HUES64 (cell line): ENCODE results near the gene ORC3.
"Not testable (repeated sequence)": the region's sequence is repeated elsewhere in the genome, so short reads cannot be mapped to it uniquely, and the experiment has no call there.

Experiments used
- H3K27ac ChIP-seq: 2 replicates; pipeline ENCODE4 v1.7.0; 2013; ENCODE audit warnings: low read depth, low read length, inconsistent platforms
- H3K27me3 ChIP-seq: 2 replicates; pipeline ENCODE4 v1.6.1; 2013; ENCODE audit warnings: mild to moderate bottlenecking, low read length; ENCODE audit not compliant: insufficient read depth
- H3K36me3 ChIP-seq: 2 replicates; pipeline ENCODE4 v1.6.1; 2013; ENCODE audit warnings: mild to moderate bottlenecking, low read length; ENCODE audit not compliant: insufficient read depth
- H3K4me1 ChIP-seq: 2 replicates; pipeline ENCODE4 v1.6.1; 2013; ENCODE audit warnings: mild to moderate bottlenecking, low read length, moderate library complexity; ENCODE audit not compliant: insufficient read depth
- H3K4me3 ChIP-seq: 2 replicates; pipeline ENCODE4 v1.5.1; 2013; ENCODE audit warnings: mild to moderate bottlenecking, low read length, moderate library complexity
- H3K9ac ChIP-seq: 2 replicates; pipeline ENCODE4 v1.6.1; 2013; ENCODE audit warnings: mild to moderate bottlenecking, low read depth, low read length
- H3K9me3 ChIP-seq: 2 replicates; pipeline ENCODE4 v1.6.1; 2013; ENCODE audit warnings: low read depth, low read length; ENCODE audit not compliant: insufficient read depth
- WGBS: fragments of 150-250, 120-280 bp; methylation state at CpG from one replicate; pipeline ENCODE4 v1.1.7; 2013; ENCODE audit warnings: missing lambda C conversion rate; 5-methylcytosine and 5-hydroxymethylcytosine counted together

ORC3 gene

DNA sequence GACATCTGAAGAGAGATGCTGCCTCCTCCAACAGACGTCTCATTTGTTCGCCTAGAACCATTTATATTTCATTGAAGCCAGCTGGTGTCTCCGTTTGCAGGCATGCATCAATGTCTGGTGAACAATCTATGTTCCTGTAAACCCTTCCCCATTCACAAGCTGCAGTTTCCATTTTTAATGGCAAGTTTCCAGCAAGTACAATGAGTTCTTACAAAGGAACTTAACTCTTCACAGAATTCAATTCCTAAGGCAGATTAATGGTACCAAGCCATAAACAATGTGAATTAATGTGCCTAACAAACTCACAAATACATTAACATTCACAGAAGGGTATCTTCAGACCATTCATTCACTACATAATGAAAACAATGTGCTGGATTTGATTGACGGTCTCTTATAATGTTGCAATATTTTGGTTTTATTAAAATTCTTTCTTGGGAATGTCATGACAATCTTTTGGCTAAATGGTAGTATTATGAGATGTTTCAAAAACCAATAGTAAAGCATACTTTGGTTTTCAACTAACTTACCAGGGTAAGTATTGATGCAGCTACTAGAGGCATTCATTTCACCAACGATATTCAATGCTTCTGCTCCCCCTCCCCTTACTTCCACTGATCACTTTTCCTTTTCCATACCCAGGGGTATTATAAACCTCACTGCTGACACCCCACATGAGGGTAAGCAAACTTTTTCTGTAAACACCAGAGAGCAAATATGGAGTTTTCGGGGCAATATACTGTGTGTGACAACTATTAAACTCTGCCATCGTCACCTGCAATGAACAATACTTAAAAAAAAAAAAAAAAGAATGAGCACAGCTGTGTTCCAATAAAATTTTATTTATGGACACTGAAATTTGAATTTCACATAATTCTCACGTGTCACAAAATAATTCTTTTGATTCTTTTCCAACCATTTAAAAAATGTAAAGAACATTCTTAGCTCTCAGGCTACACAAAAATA, 107.9 kb downstream of the ORC3 start:
- peak overlapping the region; percentile 94 for H3K4me3 ChIP-seq
- WGBS, result 69% methylated on average over 7 of the region's 8 CpGs
- peaks cover 6% of the 10 kb centered on the region for H3K36me3 ChIP-seq
- no peaks in the 10 kb centered on the region for H3K27me3 ChIP-seq
- peaks cover 37% of the 10 kb centered on the region for H3K4me1 ChIP-seq
- peak overlapping the region; percentile 93; the same call in 1 of the 2 replicates for H3K9ac ChIP-seq
- no peaks in the 10 kb centered on the region for H3K9me3 ChIP-seq
- H3K27ac ChIP-seq, result peak overlapping the region; percentile 79; the same call in 1 of the 2 replicates

DNA sequence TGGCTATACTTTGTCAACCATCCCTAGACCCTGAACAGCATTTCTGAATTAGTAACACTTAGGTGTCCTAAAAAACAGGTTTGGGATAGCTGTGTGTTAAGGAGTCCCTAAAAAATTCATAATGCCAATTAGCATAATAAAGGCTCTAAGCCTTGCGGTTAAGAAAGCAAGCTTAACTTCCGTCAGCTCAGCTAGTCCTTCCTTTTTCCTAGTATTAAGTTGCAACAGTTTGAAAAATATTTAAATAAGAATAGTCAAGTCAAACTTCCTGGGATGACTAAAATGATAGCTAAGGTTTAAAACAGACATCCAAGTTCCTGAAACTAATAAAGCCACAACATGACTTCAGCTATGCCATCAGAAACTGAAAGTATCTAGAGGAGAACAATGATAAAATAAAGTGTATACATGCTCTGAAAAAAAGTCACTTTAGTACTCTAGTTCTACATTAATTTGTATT, 108.6 kb downstream of the ORC3 start:
- no peaks in the 10 kb centered on the region for H3K9me3 ChIP-seq
- H3K4me1 ChIP-seq, result peaks cover 37% of the 10 kb centered on the region
- H3K36me3 ChIP-seq, result peaks cover 6% of the 10 kb centered on the region
- H3K9ac ChIP-seq, result peak overlapping the region; percentile 93
- 0% methylated on average over 2 of the region's 2 CpGs for WGBS
- no peaks in the 10 kb centered on the region for H3K27me3 ChIP-seq
- H3K27ac ChIP-seq, result peak overlapping the region; percentile 79; the same call in 1 of the 2 replicates
- peak overlapping the region; percentile 94 for H3K4me3 ChIP-seq

DNA sequence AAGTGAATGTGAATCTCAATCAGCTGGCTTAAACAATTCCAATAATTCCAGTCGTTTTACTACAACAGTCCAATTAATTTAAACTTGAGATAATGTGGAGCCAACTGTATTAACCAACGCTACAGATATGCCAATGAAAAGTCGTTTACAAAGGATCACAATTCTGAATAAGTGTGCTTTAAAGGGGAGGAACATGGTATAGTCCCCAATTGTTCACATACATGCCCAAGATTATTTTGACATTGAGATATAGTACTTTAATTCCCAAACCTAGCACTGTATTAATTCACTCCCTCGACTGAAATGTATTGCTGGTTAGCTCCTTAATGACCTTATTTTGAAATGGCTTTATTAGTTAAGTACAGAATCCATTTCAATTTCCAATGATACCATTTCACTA, 109.6 kb downstream of the ORC3 start:
- H3K9me3 ChIP-seq, result no peaks in the 10 kb centered on the region
- peaks cover 34% of the 10 kb centered on the region for H3K4me1 ChIP-seq
- H3K36me3 ChIP-seq, result peaks cover 6% of the 10 kb centered on the region
- WGBS, result 7% methylated on average over 4 of the region's 4 CpGs
- peak overlapping the region; percentile 79; the same call in 1 of the 2 replicates for H3K27ac ChIP-seq
- H3K9ac ChIP-seq, result peak overlapping the region; percentile 93
- peak overlapping the region; percentile 94 for H3K4me3 ChIP-seq
- no peaks in the 10 kb centered on the region for H3K27me3 ChIP-seq

DNA sequence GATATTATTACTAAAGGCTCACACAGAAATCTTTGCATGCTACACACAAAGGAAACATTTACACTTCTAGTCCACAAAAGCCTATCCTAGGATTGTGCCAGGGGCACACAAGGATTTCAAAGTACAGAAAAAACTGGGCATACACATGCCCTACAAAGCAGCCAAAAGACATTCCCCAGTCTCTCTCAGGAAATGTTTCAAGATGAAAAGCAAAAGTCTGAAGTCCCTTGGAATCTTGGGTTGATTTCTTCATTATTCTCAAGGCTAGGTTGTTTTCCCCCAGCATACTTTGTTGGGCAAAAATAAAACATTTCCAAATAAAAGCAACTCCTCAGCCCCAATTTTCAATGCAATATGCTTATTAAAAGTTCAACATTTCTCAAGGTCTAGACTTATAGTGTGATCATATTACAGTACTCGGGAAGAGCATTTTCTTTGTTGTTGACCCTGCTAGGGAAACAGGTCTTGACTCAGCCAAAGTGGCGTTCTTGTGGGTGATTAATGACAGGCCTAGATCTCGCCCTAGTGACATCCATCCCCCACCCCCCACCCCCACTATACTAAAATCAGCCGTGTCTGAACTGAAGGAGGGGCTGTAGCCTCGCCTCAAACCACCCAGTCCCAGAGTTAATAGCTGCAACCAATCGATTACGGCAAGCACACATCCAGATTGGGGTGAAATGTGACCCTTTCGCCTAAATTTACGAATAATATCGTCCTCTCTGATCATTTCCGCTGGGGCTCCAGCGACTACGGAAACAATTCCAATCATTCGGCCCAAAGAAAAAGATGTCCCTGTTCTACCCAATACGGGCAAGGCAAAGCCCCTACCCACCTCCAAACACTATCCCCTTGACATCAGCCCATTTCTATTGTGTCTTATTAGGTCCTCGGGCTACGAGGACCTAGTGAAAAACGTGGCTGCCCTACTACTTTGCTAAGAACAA, 110.7 kb downstream of the ORC3 start:
- Histone ChIP-seq H3K9ac (peak overlapping the region; percentile 93), H3K4me1 (peaks cover 23% of the 10 kb centered on the region), H3K4me3 (peak overlapping the region; percentile 94), H3K27ac (peak overlapping the region; percentile 98), H3K9me3 (no peaks in the 10 kb centered on the region), H3K36me3 (peaks cover 6% of the 10 kb centered on the region), H3K27me3 (no peaks in the 10 kb centered on the region)
- WGBS, result under 1% methylated on average over 18 of the region's 18 CpGs

DNA sequence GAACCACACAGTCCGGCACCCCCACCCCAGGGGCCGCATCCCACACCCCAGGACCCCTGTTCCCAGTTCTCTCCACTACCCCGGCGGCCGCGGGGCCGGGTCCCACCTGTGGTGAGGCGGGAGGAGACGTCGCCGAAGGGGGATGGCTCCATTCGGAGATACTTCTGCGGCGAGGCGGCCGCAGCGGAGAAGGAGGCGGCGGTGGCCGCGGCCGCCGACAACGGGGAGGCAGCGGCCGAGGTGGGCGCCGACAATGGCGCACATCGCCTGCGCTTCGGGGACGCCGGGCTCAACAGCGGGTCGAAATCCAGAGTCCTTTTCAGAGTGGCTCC, 111.4 kb downstream of the ORC3 start:
- H3K36me3 ChIP-seq, result peaks cover 6% of the 10 kb centered on the region
- H3K4me3 ChIP-seq, result peak overlapping the region; percentile 94
- no peaks in the 10 kb centered on the region for H3K27me3 ChIP-seq
- H3K4me1 ChIP-seq, result peaks cover 22% of the 10 kb centered on the region
- WGBS, result under 1% methylated on average over 36 of the region's 36 CpGs
- H3K27ac ChIP-seq, result peak overlapping the region; percentile 98
- peak overlapping the region; percentile 93 for H3K9ac ChIP-seq
- H3K9me3 ChIP-seq, result no peaks in the 10 kb centered on the region

DNA sequence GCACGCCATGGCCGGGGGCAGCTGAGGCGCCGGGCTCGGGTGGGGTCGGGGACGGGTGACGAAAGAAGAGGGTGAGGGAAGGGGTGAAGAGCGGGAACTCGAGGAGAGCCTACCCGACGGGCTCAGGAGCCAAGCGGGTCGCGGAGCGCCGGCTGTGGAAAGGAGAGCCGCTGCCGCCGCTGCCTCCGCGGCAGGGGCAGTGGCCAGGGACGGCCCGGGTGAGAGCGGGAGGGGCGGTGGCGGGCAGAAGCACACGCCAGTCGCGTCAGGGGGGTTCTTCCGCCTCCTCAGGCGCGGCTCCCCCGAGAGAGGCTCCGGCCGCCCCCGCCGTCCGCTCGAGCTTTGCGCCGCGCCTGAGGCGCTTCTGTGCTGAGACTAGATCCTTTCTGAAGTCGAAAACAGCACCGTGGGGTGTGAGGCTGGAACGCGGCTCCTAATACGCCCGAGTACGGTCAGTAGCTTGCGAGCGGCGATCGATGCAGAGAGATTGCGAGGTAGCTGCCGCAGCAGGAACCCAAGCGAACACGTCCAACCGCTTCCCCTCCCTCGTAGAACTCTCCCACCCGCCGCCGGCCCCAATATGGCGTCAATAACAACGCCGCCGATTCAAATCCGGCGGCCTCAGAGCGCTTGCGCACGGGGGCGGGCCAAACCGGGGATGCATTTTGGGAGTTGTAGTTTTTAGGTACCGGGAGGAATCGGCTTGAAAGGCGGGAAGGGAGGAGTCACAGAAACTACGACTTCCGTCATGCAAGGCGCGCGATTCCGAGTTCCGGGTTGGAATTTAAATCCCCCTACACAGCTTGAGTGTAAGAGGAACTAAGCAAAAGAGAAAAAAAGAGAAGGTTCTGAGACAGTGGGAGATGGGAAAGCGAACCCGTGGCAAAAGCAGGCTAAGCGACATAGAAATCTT, 112.0 kb downstream of the ORC3 start, which contains the start of gene AKIRIN2:
Gene AKIRIN2, minus strand, starts transcription at position 558 of the 913 bp plus-strand sequence. Its CDS starts 549 bp downstream, at position 9.
- Histone ChIP-seq H3K9ac (peak within 1 kb of the TSS; percentile 93), H3K36me3 (peaks cover 6% of the 10 kb centered on the region), H3K27me3 (no peaks in the 10 kb centered on the region), H3K4me1 (peaks cover 22% of the 10 kb centered on the region), H3K27ac (peak within 1 kb of the TSS; percentile 98), H3K9me3 (no peaks in the 10 kb centered on the region), H3K4me3 (peak within 1 kb of the TSS; percentile 94)
- WGBS, result under 1% methylated on average over 86 of the region's 88 CpGs

DNA sequence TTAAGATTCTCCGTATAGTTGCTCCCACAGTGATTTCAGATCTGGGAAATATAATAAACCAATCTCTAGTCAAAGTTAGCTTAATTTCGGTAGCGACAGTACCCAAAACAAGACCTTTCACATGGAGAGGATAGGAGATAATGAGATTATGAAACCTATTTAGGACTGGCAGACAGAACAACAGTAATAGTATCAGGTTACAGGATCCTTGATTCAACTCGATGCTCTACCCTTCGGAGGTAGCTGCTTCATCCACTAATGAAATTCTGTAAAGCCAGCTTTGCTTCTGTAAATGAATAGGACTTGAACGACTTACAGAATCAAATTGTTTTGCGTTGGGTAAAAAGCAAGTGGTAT, 112.6 kb downstream of the ORC3 start:
- Histone ChIP-seq H3K9ac (peak overlapping the region; percentile 72), H3K4me1 (peaks cover 18% of the 10 kb centered on the region), H3K27ac (peak overlapping the region; percentile 96), H3K9me3 (no peaks in the 10 kb centered on the region), H3K36me3 (peaks cover 6% of the 10 kb centered on the region), H3K4me3 (peak overlapping the region; percentile 94), H3K27me3 (no peaks in the 10 kb centered on the region)
- WGBS, result under 1% methylated on average over 7 of the region's 7 CpGs

DNA sequence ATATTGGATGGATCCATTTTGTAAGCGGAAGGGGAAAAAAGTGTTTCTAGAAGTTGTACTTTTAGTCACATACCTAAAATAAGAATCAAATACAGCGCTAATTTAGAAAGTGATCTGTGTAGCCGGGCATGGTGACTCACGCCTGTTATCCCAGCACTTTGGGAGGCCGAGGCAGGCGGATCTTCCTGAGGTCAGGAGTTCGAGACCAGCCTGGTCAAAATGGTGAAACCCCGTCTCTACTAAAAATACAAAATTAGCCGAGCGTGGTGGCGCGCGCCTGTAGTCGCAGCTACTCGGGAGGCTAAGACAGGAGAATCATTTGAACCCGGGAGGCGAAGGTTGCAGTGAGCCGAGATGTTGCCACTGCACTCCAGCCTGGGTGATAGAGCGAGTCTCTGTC, 113.1 kb downstream of the ORC3 start:
- not testable (repeated sequence) for H3K36me3 ChIP-seq, H3K27me3 ChIP-seq, H3K9me3 ChIP-seq
- Histone ChIP-seq H3K9ac (peak overlapping the region; percentile 72), H3K4me1 (peaks cover 13% of the 10 kb centered on the region), H3K27ac (peak overlapping the region; percentile 96), H3K4me3 (peak overlapping the region; percentile 94)
- 90% methylated on average over 18 of the region's 19 CpGs for WGBS

DNA sequence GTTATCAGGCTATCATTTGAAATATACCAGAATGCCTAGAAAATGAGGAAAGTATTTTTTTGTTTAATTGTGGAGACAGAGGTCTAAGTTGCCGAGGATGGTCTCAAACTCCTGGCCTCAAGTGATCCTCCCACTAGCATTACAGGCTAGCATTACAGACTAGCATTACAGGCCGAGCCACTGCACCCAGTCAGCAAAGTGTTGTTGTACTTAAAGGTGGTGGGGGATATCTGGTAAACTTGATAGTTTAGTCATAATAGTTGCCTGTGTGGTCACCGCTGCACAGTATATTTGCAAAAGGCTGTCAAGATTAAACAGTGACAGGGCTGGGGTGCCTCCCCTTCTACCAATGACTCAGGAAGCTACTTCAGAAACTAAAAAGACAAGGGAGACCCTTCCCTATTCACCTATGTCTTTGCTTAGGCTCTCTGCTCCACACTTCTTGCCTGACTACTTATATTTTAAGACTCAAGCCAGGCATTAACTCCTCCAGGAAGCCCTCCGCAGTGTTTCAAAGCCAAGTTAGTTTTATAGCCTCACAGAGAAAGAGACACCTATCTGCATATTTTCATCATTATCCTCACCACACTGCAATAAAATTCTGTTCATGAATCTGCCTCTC, 115.2 kb downstream of the ORC3 start:
- no peak overlapping the region for H3K9ac ChIP-seq
- no peaks in the 10 kb centered on the region for H3K27me3 ChIP-seq
- H3K36me3 ChIP-seq, result no peaks in the 10 kb centered on the region
- H3K4me1 ChIP-seq, result no peaks in the 10 kb centered on the region
- H3K9me3 ChIP-seq, result no peaks in the 10 kb centered on the region
- H3K4me3 ChIP-seq, result no peak overlapping the region
- H3K27ac ChIP-seq, result no peak overlapping the region
- WGBS, result 91% methylated on average over 4 of the region's 4 CpGs
